PC-9 (cell line): ENCODE data around the gene CLDND2. TPM values are rescaled to one million over a fixed set of nuclear protein-coding genes. Genes with fewer than 3 reads are reported as not detected.
A peak's percentile ranks its signal among the peaks of the same experiment; 100 is the strongest.

Source experiments
- BruUV-seq: library from RNA; stranded (reverse); fragments of 400-500 nt; replicated peaks from 2 replicates; lab custom pipeline; 2021; lab: Mats Ljungman, UMichigan
- CTCF ChIA-PET: fragments of 300-600 bp; sonication (Branson Sonifier 250); formaldehyde crosslinking; loops from one replicate; lab custom pipeline; 2022; ENCODE audit warnings: antibody characterized with exemption; lab: Charles Lee
- POLR2A ChIA-PET: fragments of 300-600 bp; sonication (Branson Sonifier 250); formaldehyde crosslinking; loops from one replicate; lab custom pipeline; 2022; ENCODE audit warnings: antibody characterized with exemption; ENCODE audit not compliant: unreplicated experiment; lab: Charles Lee
- DNase-seq, 2 experiments: peaks; one replicate each; pipeline versions ENCODE4 v3.0.0 to v3.0.0-alpha.2; 2015 to 2022; ENCODE audit warnings: mixed read lengths in 1 of 2
- H2AFZ ChIP-seq: fragments of 200-600 bp; sonication (generic); 2 replicates; pipeline ENCODE4 v1.8.1; 2017; ENCODE audit warnings: antibody characterized with exemption
- H3F3A ChIP-seq: fragments of 200-600 bp; sonication (generic); 2 replicates; pipeline ENCODE4 v1.8.1; 2017; ENCODE audit warnings: antibody characterized with exemption, mild to moderate bottlenecking, low read depth; ENCODE audit not compliant: insufficient read depth
- H3K27ac ChIP-seq: fragments of 200-600 bp; sonication (generic); 2 replicates; pipeline ENCODE4 v1.6.1; 2016; ENCODE audit warnings: mixed run types
- H3K27me3 ChIP-seq: fragments of 200-600 bp; sonication (generic); 2 replicates; pipeline ENCODE4 v1.6.1; 2016; ENCODE audit warnings: low read depth, mixed run types; ENCODE audit not compliant: insufficient read depth
- H3K36me3 ChIP-seq: fragments of 200-600 bp; sonication (generic); 2 replicates; pipeline ENCODE4 v1.6.1; 2016; ENCODE audit warnings: low read depth, mixed run types
- H3K4me1 ChIP-seq: fragments of 200-600 bp; sonication (generic); replicated peaks from 2 replicates; pipeline ENCODE4 v1.6.1; 2016; ENCODE audit warnings: mixed run types; ENCODE audit not compliant: insufficient read depth
- H3K4me2 ChIP-seq: fragments of 200-600 bp; sonication (generic); 2 replicates; pipeline ENCODE4 v1.6.1; 2017; ENCODE audit warnings: mixed run types
- H3K4me3 ChIP-seq: fragments of 200-600 bp; sonication (generic); 2 replicates; pipeline ENCODE4 v1.6.1; 2016; ENCODE audit warnings: mixed run types
- H3K79me2 ChIP-seq: fragments of 200-600 bp; sonication (generic); 2 replicates; pipeline ENCODE4 v1.6.1; 2017; ENCODE audit warnings: low read depth, mixed run types
- H3K9me2 ChIP-seq: fragments of 200-600 bp; sonication (generic); 2 replicates; pipeline ENCODE4 v1.8.1; 2017; ENCODE audit warnings: mild to moderate bottlenecking; ENCODE audit not compliant: insufficient read depth
- H3K9me3 ChIP-seq: fragments of 200-600 bp; sonication (generic); 2 replicates; pipeline ENCODE4 v1.8.1; 2016; ENCODE audit warnings: low read depth; ENCODE audit not compliant: insufficient read depth
- H4K20me1 ChIP-seq: fragments of 200-600 bp; sonication (generic); 2 replicates; pipeline ENCODE4 v1.8.1; 2017; ENCODE audit not compliant: insufficient read depth
- EZH2 ChIP-seq: fragments of 200-600 bp; sonication (generic); IDR thresholded peaks from 2 replicates; pipeline ENCODE4 v1.8.0; 2017; ENCODE audit warnings: antibody characterized with exemption, low read depth
- intact Hi-C: fragments of 100-400 bp; cut with micrococcal nuclease; formaldehyde crosslinking; loops from one replicate; pipeline ENCODE4 v1.10.0; 2022; ENCODE audit not compliant: unreplicated experiment
- total RNA-seq: library from RNA; stranded (reverse); gene quantifications from 2 replicates; pipeline ENCODE4 v1.2.3, GENCODE V29; 2021
- TF ChIP-seq, protein P1 (sequence below): fragments of 200-600 bp; sonication (generic); conservative IDR thresholded peaks from 2 replicates; pipeline ENCODE4 v1.6.1; 2017; ENCODE audit warnings: mixed run types, antibody characterized with exemption, mild to moderate bottlenecking, moderate library complexity

CLDND2 gene
- total RNA-seq, 1 experiment from 2014 or later, result 4.5 TPM

DNA sequence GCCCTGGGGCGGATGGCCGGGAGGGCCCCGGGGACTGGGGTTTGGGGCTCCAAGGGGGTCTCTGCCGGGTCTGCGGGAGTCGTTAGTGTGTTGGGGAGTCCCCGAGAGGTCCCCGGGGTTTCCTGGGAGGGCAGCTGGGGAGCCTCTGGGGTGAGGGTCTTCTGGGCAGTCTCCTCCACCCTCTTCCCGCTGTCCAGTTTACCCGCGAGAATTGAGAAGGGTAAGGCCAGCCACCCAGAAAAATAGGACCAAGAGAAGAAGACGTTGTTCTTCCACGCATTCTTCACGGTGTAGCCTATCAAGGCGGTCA, 1.6 kb downstream of the CLDND2 start:
- intact Hi-C loops, result loop anchor here (1.0 to 10.0 kb wide), 3 partner anchors 28 to 335 kb away; no protein-coding TSS in a partner anchor
- Histone ChIP-seq H3K27me3 (peaks cover 20% of the 10 kb centered on the region), H3K9me3 (no peaks in the 10 kb centered on the region), H3K27ac (peak overlapping the region; percentile 74), H3K79me2 (peaks cover 30% of the 10 kb centered on the region), H3K4me3 (peak overlapping the region; percentile 92), H4K20me1 (peaks cover 4% of the 10 kb centered on the region; the same call in 1 of the 2 replicates), H2AFZ (peak overlapping the region; percentile 99), H3K36me3 (no peaks in the 10 kb centered on the region), H3F3A (peaks cover 28% of the 10 kb centered on the region), H3K4me1 (peaks cover 36% of the 10 kb centered on the region), H3K4me2 (peak overlapping the region; percentile 100), H3K9me2 (no peaks in the 10 kb centered on the region)
- TF ChIP-seq, protein P1, sequence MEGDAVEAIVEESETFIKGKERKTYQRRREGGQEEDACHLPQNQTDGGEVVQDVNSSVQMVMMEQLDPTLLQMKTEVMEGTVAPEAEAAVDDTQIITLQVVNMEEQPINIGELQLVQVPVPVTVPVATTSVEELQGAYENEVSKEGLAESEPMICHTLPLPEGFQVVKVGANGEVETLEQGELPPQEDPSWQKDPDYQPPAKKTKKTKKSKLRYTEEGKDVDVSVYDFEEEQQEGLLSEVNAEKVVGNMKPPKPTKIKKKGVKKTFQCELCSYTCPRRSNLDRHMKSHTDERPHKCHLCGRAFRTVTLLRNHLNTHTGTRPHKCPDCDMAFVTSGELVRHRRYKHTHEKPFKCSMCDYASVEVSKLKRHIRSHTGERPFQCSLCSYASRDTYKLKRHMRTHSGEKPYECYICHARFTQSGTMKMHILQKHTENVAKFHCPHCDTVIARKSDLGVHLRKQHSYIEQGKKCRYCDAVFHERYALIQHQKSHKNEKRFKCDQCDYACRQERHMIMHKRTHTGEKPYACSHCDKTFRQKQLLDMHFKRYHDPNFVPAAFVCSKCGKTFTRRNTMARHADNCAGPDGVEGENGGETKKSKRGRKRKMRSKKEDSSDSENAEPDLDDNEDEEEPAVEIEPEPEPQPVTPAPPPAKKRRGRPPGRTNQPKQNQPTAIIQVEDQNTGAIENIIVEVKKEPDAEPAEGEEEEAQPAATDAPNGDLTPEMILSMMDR, result no peak
- TF ChIP-seq EZH2, result no peak
- ChIA-PET POLR2A (interaction anchor here (0.6 to 1.1 kb wide), 6 partner anchors 27 to 322 kb away, joined by 3 to 9 read pairs (median 6); partner anchors contain the start of gene SIGLEC10), CTCF (no interaction called here)
- BruUV-seq, result TSS peak; percentile 15
- DNase-seq, result no peak

DNA sequence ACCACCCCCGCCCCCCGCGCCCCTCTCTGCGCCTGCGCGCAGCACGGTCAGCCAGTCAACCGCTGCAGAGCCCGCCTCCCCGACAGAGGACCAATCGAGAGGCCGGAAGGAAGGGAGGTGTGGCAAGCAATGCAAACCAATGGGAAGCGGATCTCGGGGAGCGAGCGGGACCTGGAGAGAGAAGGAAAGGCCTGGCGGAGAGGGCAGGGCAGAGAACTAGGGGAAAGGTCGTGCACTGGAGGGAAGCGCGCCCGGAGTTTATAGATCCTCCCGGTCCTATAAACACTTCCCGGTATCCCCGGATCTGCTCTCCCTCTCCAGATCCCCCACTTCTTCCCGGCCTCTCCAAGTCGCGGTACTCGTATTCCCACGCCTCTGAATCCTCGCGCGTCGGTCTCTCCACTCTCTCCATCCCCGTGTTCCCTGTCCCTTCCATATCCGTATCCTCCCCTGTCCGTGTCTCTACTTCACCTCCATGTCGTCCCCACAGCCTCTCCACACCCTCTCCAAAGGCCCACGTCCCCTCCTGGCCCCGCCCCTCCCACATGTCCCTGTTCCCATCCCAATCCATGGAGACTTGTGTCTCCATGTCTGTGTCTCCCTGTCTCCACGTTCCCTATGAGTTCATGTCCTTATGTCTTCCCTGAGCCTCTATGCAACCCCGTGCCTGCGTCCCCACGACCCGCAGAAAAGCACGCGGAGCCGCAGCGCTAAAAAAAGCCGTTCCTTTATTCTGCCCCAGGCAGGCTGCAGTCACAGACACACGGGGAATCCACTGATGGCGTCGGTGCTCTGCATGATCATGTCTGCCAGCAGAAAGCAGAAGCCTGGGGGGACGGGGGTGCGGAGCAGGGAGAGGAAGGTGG, 2.2 kb downstream of the CLDND2 start:
- H3F3A ChIP-seq, result peaks cover 31% of the 10 kb centered on the region
- peaks cover 36% of the 10 kb centered on the region for H3K4me1 ChIP-seq
- peak overlapping the region; percentile 100 for H3K4me2 ChIP-seq
- H3K27me3 ChIP-seq, result peaks cover 14% of the 10 kb centered on the region; the same call in 1 of the 2 replicates
- H3K36me3 ChIP-seq, result no peaks in the 10 kb centered on the region
- TF ChIP-seq EZH2, result no peak
- TF ChIP-seq, protein P1, result no peak
- intact Hi-C loops, result loop anchor here (1.0 to 10.0 kb wide), 4 partner anchors 27 to 336 kb away; no protein-coding TSS in a partner anchor
- TSS peak; percentile 20 for BruUV-seq
- no peaks in the 10 kb centered on the region for H3K9me3 ChIP-seq
- DNase-seq, result peak; percentile 97
- no peaks in the 10 kb centered on the region for H3K9me2 ChIP-seq
- H3K4me3 ChIP-seq, result peak overlapping the region; percentile 92
- H2AFZ ChIP-seq, result peak overlapping the region; percentile 99
- H3K79me2 ChIP-seq, result peaks cover 35% of the 10 kb centered on the region
- H4K20me1 ChIP-seq, result peaks cover 7% of the 10 kb centered on the region; the same call in 1 of the 2 replicates
- CTCF ChIA-PET, result no interaction called here
- POLR2A ChIA-PET, result interaction anchor here (1.1 kb wide), 1 partner anchor 27 kb away, joined by 6 read pairs; no protein-coding TSS in a partner anchor
- H3K27ac ChIP-seq, result peak overlapping the region; percentile 74

DNA sequence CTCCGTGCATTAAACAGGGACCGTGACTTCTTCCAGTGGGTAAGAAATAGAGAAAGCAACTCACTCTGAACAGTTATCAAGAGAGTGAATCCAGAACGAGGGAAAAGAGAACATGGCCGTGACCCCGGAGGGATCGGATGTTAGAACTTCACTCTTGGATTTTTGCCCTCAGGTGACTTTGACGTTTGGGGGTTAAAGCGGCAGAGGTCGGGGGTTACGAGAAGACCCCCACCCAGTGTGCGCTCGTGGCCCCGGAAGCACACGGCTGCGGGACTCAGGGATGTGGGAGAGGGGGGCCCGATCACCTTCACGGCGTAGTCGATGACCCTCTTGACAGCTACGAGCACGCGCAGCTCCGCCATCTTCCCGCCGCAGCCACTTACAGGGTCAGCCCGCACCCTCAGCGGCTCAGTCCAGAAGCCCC, 2.8 kb downstream of the CLDND2 start, which contains the start of gene ETFB:
TSS of gene ETFB (minus strand) at position 424 of the 424 bp plus-strand sequence. CDS start at position 362, 62 bp downstream.
- peak within 1 kb of the TSS; percentile 99 for H2AFZ ChIP-seq
- H3K9me3 ChIP-seq, result no peaks in the 10 kb centered on the region
- peaks cover 31% of the 10 kb centered on the region for H3F3A ChIP-seq
- H3K4me2 ChIP-seq, result peak within 1 kb of the TSS; percentile 100
- H4K20me1 ChIP-seq, result peaks cover 7% of the 10 kb centered on the region; the same call in 1 of the 2 replicates
- H3K4me1 ChIP-seq, result peaks cover 36% of the 10 kb centered on the region
- H3K79me2 ChIP-seq, result peaks cover 38% of the 10 kb centered on the region
- ChIA-PET CTCF (no interaction called here), POLR2A (interaction anchor here (1.2 kb wide), 1 partner anchor 26 kb away, joined by 8 read pairs; no protein-coding TSS in a partner anchor)
- intact Hi-C loops, result loop anchor here (1.0 to 10.0 kb wide), 3 partner anchors 28 to 336 kb away; no protein-coding TSS in a partner anchor
- TSS peak; percentile 65 for BruUV-seq
- no peak for DNase-seq
- H3K27ac ChIP-seq, result peak within 1 kb of the TSS; percentile 74
- H3K4me3 ChIP-seq, result peak within 1 kb of the TSS; percentile 92
- no peaks in the 10 kb centered on the region for H3K9me2 ChIP-seq
- TF ChIP-seq, protein P1, result no peak
- TF ChIP-seq EZH2, result no peak
- no peaks in the 10 kb centered on the region for H3K36me3 ChIP-seq
- peaks cover 7% of the 10 kb centered on the region; the same call in 1 of the 2 replicates for H3K27me3 ChIP-seq
